DMS53 treated with DMSO at 0.1 percent for 48 hours (cell line): ENCODE measurements around the gene TNS1.

ENCODE experiments used
- DNase-seq: peaks from one replicate; lab custom pipeline; 2025; ENCODE audit not compliant: unreplicated experiment; lab: John Stamatoyannopoulos, UW

Gene TNS1

GRCh38 chr2:217958206-217958883 lies 44.5 kb downstream of the TNS1 start:
- DNase-seq: no peak

GRCh38 chr2:217956586-217957457 lies 46.0 kb downstream of the TNS1 start:
- no peak for DNase-seq

- DNase-seq: no peak
Observed at GRCh38 chr2:217955881-217956493, 46.8 kb downstream of the TNS1 start.

- no peak for DNase-seq
Observed at GRCh38 chr2:217954971-217955740, 47.6 kb downstream of the TNS1 start.

GRCh38 chr2:217954469-217954868 lies 48.3 kb downstream of the TNS1 start:
- DNase-seq: peak; percentile 1

- DNase-seq: no peak
Observed at GRCh38 chr2:217954051-217954450, 48.7 kb downstream of the TNS1 start.

GRCh38 chr2:217953531-217953932 lies 49.3 kb downstream of the TNS1 start:
- DNase-seq: no peak

- DNase-seq: no peak
Observed at GRCh38 chr2:217953011-217953481, 49.7 kb downstream of the TNS1 start.

GRCh38 chr2:217952409-217952808 lies 50.4 kb downstream of the TNS1 start:
- DNase-seq: no peak

GRCh38 chr2:217951521-217952247 lies 51.1 kb downstream of the TNS1 start:
- DNase-seq: no peak

GRCh38 chr2:217951091-217951490 lies 51.7 kb downstream of the TNS1 start:
- DNase-seq: no peak

GRCh38 chr2:217950401-217950871 lies 52.4 kb downstream of the TNS1 start:
- no peak for DNase-seq

GRCh38 chr2:217949447-217949846 lies 53.3 kb downstream of the TNS1 start:
- DNase-seq: no peak

- DNase-seq: no peak
Observed at GRCh38 chr2:217948897-217949296, 53.9 kb downstream of the TNS1 start.

- DNase-seq: no peak
Observed at GRCh38 chr2:217948351-217948791, 54.4 kb downstream of the TNS1 start.

GRCh38 chr2:217947383-217948350 lies 55.1 kb downstream of the TNS1 start:
- DNase-seq: peak; percentile 5

GRCh38 chr2:217946051-217946450 lies 56.7 kb downstream of the TNS1 start:
- DNase-seq: no peak

GRCh38 chr2:217945530-217945929 lies 57.3 kb downstream of the TNS1 start:
- no peak for DNase-seq

- no peak for DNase-seq
Observed at GRCh38 chr2:217944923-217945322, 57.9 kb downstream of the TNS1 start.
